A375 (cell line): Measurements from ENCODE around the gene OTOL1. TPM values are rescaled to one million over a fixed set of nuclear protein-coding genes. Genes with fewer than 3 reads are reported as not detected.

Experiments used
- total RNA-seq: library from RNA; depleted of rRNA; stranded (reverse); fragments of >200 nt; shearing (Covaris generic); gene quantifications from 2 replicates; pipeline ENCODE4 v1.2.3, GENCODE V29; 2014; rRNA removed

OTOL1 gene
- total RNA-seq = not detected in 2 replicates

DNA sequence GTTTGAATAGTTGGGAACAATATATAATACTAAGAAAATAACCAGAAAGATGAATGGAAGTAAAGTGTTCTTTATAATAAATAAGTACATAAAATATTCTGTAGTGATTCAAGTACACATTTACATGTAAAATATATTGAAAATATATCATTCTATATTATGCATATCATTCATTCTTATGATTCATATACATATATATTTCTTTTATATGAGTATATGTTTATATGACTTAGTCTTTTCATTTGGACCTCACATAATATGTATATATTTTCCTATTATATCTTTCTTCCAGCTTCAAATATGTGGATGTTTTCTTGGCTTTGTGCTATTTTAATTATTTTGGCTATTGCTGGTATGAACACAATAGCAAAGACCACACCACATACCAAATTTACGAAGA is at the start of gene OTOL1:
TSS of gene OTOL1 (plus strand) at position 301 of the 400 bp plus-strand sequence. CDS start at position 301, 0 bp downstream.

Other genes with a start within 250 kb of the OTOL1 start
- not detected in 2 replicates for gene SPTSSB, start 125.3 kb upstream of the OTOL1 start, total RNA-seq